Measurements from ENCODE around the gene THY1.

THY1 gene

GRCh38 chr11:119376197-119376847, 46.6 kb downstream of the THY1 start:
- no peak overlapping the region for H3K14ac ChIP-seq (ENCODE audit: low read length in 2 of 2)
- no peaks in the 10 kb centered on the region for H3K9me3 ChIP-seq (ENCODE audit: control insufficient read depth, low read length)
- no peaks in the 10 kb centered on the region for H3K36me3 ChIP-seq (ENCODE audit: control insufficient read depth in 1 of 2, insufficient read depth in 2 of 2, low read depth in 1 of 2, low read length in 2 of 2)
- H3K4me2 ChIP-seq (ENCODE audit: low read length, poor library complexity, severe bottlenecking) = no peak overlapping the region
- H3K4me3 ChIP-seq (ENCODE audit: insufficient read depth in 1 of 2, low read depth in 1 of 2, low read length in 2 of 2) = peak overlapping the region in 1 of 2 experiments; percentile 32
- H3K23ac ChIP-seq (ENCODE audit: low read length in 2 of 2) = no peak overlapping the region
- peak overlapping the region; percentile 57 for H3K9ac ChIP-seq (ENCODE audit: low read length)
- no peak overlapping the region for H2AK5ac ChIP-seq (ENCODE audit: low read length, severe bottlenecking)
- DNase-seq = no peak
- no peak overlapping the region for H4K8ac ChIP-seq (ENCODE audit: low read length)
- peaks cover under 1 to 64% of the 10 kb centered on the region in 2 experiments for H3K27me3 ChIP-seq (ENCODE audit: control insufficient read depth in 1 of 2, insufficient read depth in 1 of 2, low read length in 2 of 2)
- no peak overlapping the region for H2BK15ac ChIP-seq (ENCODE audit: low read depth, poor library complexity, severe bottlenecking)
- H2AFZ ChIP-seq (ENCODE audit: low read depth, low read length) = no peak overlapping the region
- H3K4me1 ChIP-seq (ENCODE audit: control insufficient read depth, insufficient read depth, low read depth, low read length) = peaks cover 12% of the 10 kb centered on the region
- no peak overlapping the region for H2BK120ac ChIP-seq (ENCODE audit: low read depth, low read length)
- no peaks in the 10 kb centered on the region for H3K79me1 ChIP-seq (replicated peaks; ENCODE audit: low read length, poor library complexity, severe bottlenecking)
- H4K91ac ChIP-seq (ENCODE audit: low read length) = no peak overlapping the region
- no peak overlapping the region for H2BK5ac ChIP-seq (ENCODE audit: low read depth, low read length, poor library complexity, severe bottlenecking)
- H3K18ac ChIP-seq (ENCODE audit: low read depth in 1 of 2, low read length in 2 of 2) = no peak overlapping the region
- 93% methylated on average over 11 of the region's 11 CpGs for whole genome bisulfite sequencing
- H3K27ac ChIP-seq (ENCODE audit: low read length, poor library complexity, severe bottlenecking) = no peak overlapping the region
- H2BK12ac ChIP-seq (ENCODE audit: low read length in 2 of 2) = no peak overlapping the region
- no peak overlapping the region for H3K4ac ChIP-seq (ENCODE audit: low read depth in 1 of 2, low read length in 2 of 2)

GRCh38 chr11:119375337-119376196, 47.4 kb downstream of the THY1 start:
- Histone ChIP-seq H3K9ac (ENCODE audit: low read length) (peak overlapping the region; percentile 61), H2BK120ac (ENCODE audit: low read depth, low read length) (peak overlapping the region; percentile 22), H3K18ac (ENCODE audit: low read depth in 1 of 2, low read length in 2 of 2) (no peak overlapping the region), H3K4me2 (ENCODE audit: low read length, poor library complexity, severe bottlenecking) (no peak overlapping the region), H2AK5ac (ENCODE audit: low read length, severe bottlenecking) (no peak overlapping the region), H2AFZ (ENCODE audit: low read depth, low read length) (no peak overlapping the region), H3K36me3 (ENCODE audit: control insufficient read depth in 1 of 2, insufficient read depth in 2 of 2, low read depth in 1 of 2, low read length in 2 of 2) (no peaks in the 10 kb centered on the region), H2BK15ac (ENCODE audit: low read depth, poor library complexity, severe bottlenecking) (no peak overlapping the region), H2BK5ac (ENCODE audit: low read depth, low read length, poor library complexity, severe bottlenecking) (no peak overlapping the region), H3K4me3 (ENCODE audit: insufficient read depth in 1 of 2, low read depth in 1 of 2, low read length in 2 of 2) (peak overlapping the region; percentile 30 to 32), H2BK12ac (ENCODE audit: low read length in 2 of 2) (no peak overlapping the region), H3K4me1 (ENCODE audit: control insufficient read depth, insufficient read depth, low read depth, low read length) (peaks cover 8% of the 10 kb centered on the region), H4K91ac (ENCODE audit: low read length) (no peak overlapping the region), H4K8ac (ENCODE audit: low read length) (no peak overlapping the region), H3K27ac (ENCODE audit: low read length, poor library complexity, severe bottlenecking) (no peak overlapping the region), H3K14ac (ENCODE audit: low read length in 2 of 2) (no peak overlapping the region), H3K79me1 (replicated peaks; ENCODE audit: low read length, poor library complexity, severe bottlenecking) (no peaks in the 10 kb centered on the region), H3K9me3 (ENCODE audit: control insufficient read depth, low read length) (no peaks in the 10 kb centered on the region), H3K27me3 (ENCODE audit: control insufficient read depth in 1 of 2, insufficient read depth in 1 of 2, low read length in 2 of 2) (peaks cover 4 to 64% of the 10 kb centered on the region in 2 experiments), H3K4ac (ENCODE audit: low read depth in 1 of 2, low read length in 2 of 2) (no peak overlapping the region), H3K23ac (ENCODE audit: low read length in 2 of 2) (no peak overlapping the region)
- peak; percentile 40 for DNase-seq
- WGBS = 69% methylated on average over 14 of the region's 14 CpGs

GRCh38 chr11:119374632-119375336, 48.2 kb downstream of the THY1 start:
- DNase-seq = no peak

More at GRCh38 chr11:119374632-119375336, 48.2 kb downstream of the THY1 start:
- Histone ChIP-seq H3K18ac (ENCODE audit: low read depth in 1 of 2, low read length in 2 of 2) (no peak overlapping the region), H3K14ac (ENCODE audit: low read length in 2 of 2) (no peak overlapping the region), H2AFZ (ENCODE audit: low read depth, low read length) (no peak overlapping the region), H3K79me1 (replicated peaks; ENCODE audit: low read length, poor library complexity, severe bottlenecking) (no peaks in the 10 kb centered on the region), H3K4me2 (ENCODE audit: low read length, poor library complexity, severe bottlenecking) (no peak overlapping the region), H3K4me1 (ENCODE audit: control insufficient read depth, insufficient read depth, low read depth, low read length) (peaks cover 8% of the 10 kb centered on the region), H3K23ac (ENCODE audit: low read length in 2 of 2) (no peak overlapping the region), H2BK12ac (ENCODE audit: low read length in 2 of 2) (no peak overlapping the region), H3K4me3 (ENCODE audit: insufficient read depth in 1 of 2, low read depth in 1 of 2, low read length in 2 of 2) (no peak overlapping the region), H3K4ac (ENCODE audit: low read depth in 1 of 2, low read length in 2 of 2) (no peak overlapping the region), H3K9ac (ENCODE audit: low read length) (peak overlapping the region; percentile 61), H4K91ac (ENCODE audit: low read length) (no peak overlapping the region), H2AK5ac (ENCODE audit: low read length, severe bottlenecking) (no peak overlapping the region), H3K27ac (ENCODE audit: low read length, poor library complexity, severe bottlenecking) (no peak overlapping the region), H3K36me3 (ENCODE audit: control insufficient read depth in 1 of 2, insufficient read depth in 2 of 2, low read depth in 1 of 2, low read length in 2 of 2) (no peaks in the 10 kb centered on the region), H3K9me3 (ENCODE audit: control insufficient read depth, low read length) (no peaks in the 10 kb centered on the region), H4K8ac (ENCODE audit: low read length) (no peak overlapping the region), H2BK15ac (ENCODE audit: low read depth, poor library complexity, severe bottlenecking) (no peak overlapping the region), H3K27me3 (ENCODE audit: control insufficient read depth in 1 of 2, insufficient read depth in 1 of 2, low read length in 2 of 2) (peaks cover 4 to 63% of the 10 kb centered on the region in 2 experiments), H2BK5ac (ENCODE audit: low read depth, low read length, poor library complexity, severe bottlenecking) (no peak overlapping the region), H2BK120ac (ENCODE audit: low read depth, low read length) (peak overlapping the region; percentile 22)
- 48% methylated on average over 10 of the region's 11 CpGs for WGBS

Measured in mesenchymal stem cell (in vitro differentiated cells and primary cell).